Measurements from ENCODE around the gene PID1. TPM values are rescaled to one million over a fixed set of nuclear protein-coding genes. Genes with fewer than 3 reads are reported as not detected.
A peak's percentile ranks its signal among the peaks of the same experiment; 100 is the strongest.

The PID1 gene
- total RNA-seq, 1 donor from 2014 or later, result 5.3 TPM

DNA sequence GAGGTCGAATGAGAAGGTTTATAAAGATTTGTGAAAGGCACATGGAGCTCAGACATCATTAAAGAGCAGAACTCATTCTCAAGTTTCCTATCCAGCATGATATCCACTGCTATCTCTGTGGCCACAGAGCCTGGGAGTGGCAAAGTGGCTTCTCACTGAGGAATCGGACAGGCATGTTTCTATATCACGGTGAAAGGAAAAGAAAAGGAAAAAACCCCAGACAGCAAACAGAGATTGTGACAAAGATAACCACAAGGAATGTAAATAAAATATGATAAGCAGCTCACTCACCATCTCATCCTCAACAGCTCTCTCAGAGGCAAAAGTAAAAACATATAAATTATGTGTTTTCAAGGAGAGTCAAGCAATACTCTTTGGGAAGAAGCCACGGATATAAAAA lies 2.5 kb downstream of the PID1 start:
- peaks cover 10% of the 10 kb centered on the region for H3K9me3 Mint-ChIP-seq (ENCODE audit: unreplicated experiment)
- peak overlapping the region; percentile 6 for H3K4me3 Mint-ChIP-seq (ENCODE audit: unreplicated experiment)
- no peak for DNase-seq
- H3K27me3 Mint-ChIP-seq (ENCODE audit: unreplicated experiment), result peaks cover 2% of the 10 kb centered on the region
- H3K4me1 Mint-ChIP-seq (ENCODE audit: low read depth, unreplicated experiment), result peaks cover 1% of the 10 kb centered on the region
- H3K36me3 Mint-ChIP-seq (ENCODE audit: unreplicated experiment), result no peaks in the 10 kb centered on the region
- H3K27ac Mint-ChIP-seq (ENCODE audit: unreplicated experiment), result no peak overlapping the region
- TF ChIP-seq, protein P1, sequence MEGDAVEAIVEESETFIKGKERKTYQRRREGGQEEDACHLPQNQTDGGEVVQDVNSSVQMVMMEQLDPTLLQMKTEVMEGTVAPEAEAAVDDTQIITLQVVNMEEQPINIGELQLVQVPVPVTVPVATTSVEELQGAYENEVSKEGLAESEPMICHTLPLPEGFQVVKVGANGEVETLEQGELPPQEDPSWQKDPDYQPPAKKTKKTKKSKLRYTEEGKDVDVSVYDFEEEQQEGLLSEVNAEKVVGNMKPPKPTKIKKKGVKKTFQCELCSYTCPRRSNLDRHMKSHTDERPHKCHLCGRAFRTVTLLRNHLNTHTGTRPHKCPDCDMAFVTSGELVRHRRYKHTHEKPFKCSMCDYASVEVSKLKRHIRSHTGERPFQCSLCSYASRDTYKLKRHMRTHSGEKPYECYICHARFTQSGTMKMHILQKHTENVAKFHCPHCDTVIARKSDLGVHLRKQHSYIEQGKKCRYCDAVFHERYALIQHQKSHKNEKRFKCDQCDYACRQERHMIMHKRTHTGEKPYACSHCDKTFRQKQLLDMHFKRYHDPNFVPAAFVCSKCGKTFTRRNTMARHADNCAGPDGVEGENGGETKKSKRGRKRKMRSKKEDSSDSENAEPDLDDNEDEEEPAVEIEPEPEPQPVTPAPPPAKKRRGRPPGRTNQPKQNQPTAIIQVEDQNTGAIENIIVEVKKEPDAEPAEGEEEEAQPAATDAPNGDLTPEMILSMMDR (IDR thresholded peaks at IDR 0.05; ENCODE audit: partially characterized antibody, unreplicated experiment), result no peak

DNA sequence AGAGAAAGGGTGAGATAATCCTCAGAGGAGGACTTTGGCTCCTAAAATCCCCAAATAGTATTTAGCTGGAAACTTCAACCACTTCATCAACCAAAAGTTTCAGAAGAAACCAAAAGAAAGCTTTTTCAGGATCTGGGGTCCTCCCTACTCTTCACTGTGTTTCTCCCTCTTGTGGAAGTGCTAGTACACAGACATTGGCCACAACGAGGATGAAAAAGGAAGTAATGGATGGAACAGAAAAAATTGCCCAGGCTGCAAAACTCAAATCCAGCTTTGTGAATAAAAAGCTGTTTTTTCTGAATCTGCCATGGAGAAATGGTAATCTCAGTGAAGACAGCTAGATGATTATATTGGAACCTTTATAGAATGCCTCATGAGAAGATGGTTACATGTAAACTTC lies 4.0 kb downstream of the PID1 start:
- peaks cover 9% of the 10 kb centered on the region for H3K9me3 Mint-ChIP-seq (ENCODE audit: unreplicated experiment)
- DNase-seq, result no peak

DNA sequence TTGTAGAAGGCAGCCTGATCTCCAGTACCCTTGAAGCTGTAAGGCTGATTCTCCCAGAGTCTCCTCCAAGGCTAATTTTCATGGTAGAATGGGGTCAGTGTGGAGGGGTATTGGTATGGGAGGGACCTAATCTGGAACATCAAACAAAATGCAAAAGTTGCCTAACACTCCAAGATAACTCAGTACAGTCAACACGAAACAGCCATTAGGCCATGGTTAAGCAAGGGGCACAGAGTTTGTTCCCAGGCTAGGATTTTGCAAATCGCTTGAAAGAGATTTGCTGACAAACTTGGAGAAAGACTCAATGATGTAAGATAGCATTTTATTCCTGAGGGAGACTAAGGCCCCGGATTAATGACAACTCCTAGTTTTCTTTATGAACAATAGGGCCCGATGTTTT lies 5.4 kb downstream of the PID1 start:
- DNase-seq, result no peak
- peaks cover 2% of the 10 kb centered on the region for H3K27me3 Mint-ChIP-seq (ENCODE audit: unreplicated experiment)
- peaks cover 10% of the 10 kb centered on the region for H3K36me3 Mint-ChIP-seq (ENCODE audit: unreplicated experiment)
- peaks cover 4% of the 10 kb centered on the region for H3K9me3 Mint-ChIP-seq (ENCODE audit: unreplicated experiment)
- H3K4me1 Mint-ChIP-seq (ENCODE audit: low read depth, unreplicated experiment), result no peaks in the 10 kb centered on the region
- no peak overlapping the region for H3K4me3 Mint-ChIP-seq (ENCODE audit: unreplicated experiment)
- TF ChIP-seq, protein P1 (IDR thresholded peaks at IDR 0.05; ENCODE audit: partially characterized antibody, unreplicated experiment), result no peak
- no peak overlapping the region for H3K27ac Mint-ChIP-seq (ENCODE audit: unreplicated experiment)

More for the DNA sequence above, 4.0 kb downstream of the PID1 start:
- Mint-ChIP-seq H3K27ac (ENCODE audit: unreplicated experiment) (no peak overlapping the region), H3K4me1 (ENCODE audit: low read depth, unreplicated experiment) (no peaks in the 10 kb centered on the region), H3K27me3 (ENCODE audit: unreplicated experiment) (peaks cover 2% of the 10 kb centered on the region), H3K36me3 (ENCODE audit: unreplicated experiment) (no peaks in the 10 kb centered on the region), H3K4me3 (ENCODE audit: unreplicated experiment) (no peak overlapping the region)
- TF ChIP-seq, protein P1 (IDR thresholded peaks at IDR 0.05; ENCODE audit: partially characterized antibody, unreplicated experiment), result no peak

GRCh38 chr2:229261599-229261998 lies 9.5 kb downstream of the PID1 start:
- no peaks in the 10 kb centered on the region for H3K27me3 Mint-ChIP-seq (ENCODE audit: unreplicated experiment)
- no peak for DNase-seq
- no peaks in the 10 kb centered on the region for H3K9me3 Mint-ChIP-seq (ENCODE audit: unreplicated experiment)
- no peak overlapping the region for H3K4me3 Mint-ChIP-seq (ENCODE audit: unreplicated experiment)
- peaks cover 13% of the 10 kb centered on the region for H3K36me3 Mint-ChIP-seq (ENCODE audit: unreplicated experiment)
- TF ChIP-seq, protein P1 (IDR thresholded peaks at IDR 0.05; ENCODE audit: partially characterized antibody, unreplicated experiment), result no peak
- peaks cover 6% of the 10 kb centered on the region for H3K4me1 Mint-ChIP-seq (ENCODE audit: low read depth, unreplicated experiment)
- H3K27ac Mint-ChIP-seq (ENCODE audit: unreplicated experiment), result no peak overlapping the region

- no peaks in the 10 kb centered on the region for H3K9me3 Mint-ChIP-seq (ENCODE audit: unreplicated experiment)
- TF ChIP-seq, protein P1 (IDR thresholded peaks at IDR 0.05; ENCODE audit: partially characterized antibody, unreplicated experiment), result no peak
- peaks cover 6% of the 10 kb centered on the region for H3K4me1 Mint-ChIP-seq (ENCODE audit: low read depth, unreplicated experiment)
- H3K4me3 Mint-ChIP-seq (ENCODE audit: unreplicated experiment), result no peak overlapping the region
- H3K36me3 Mint-ChIP-seq (ENCODE audit: unreplicated experiment), result peaks cover 13% of the 10 kb centered on the region
- H3K27me3 Mint-ChIP-seq (ENCODE audit: unreplicated experiment), result no peaks in the 10 kb centered on the region
- H3K27ac Mint-ChIP-seq (ENCODE audit: unreplicated experiment), result no peak overlapping the region
- no peak for DNase-seq
Measured at GRCh38 chr2:229261076-229261475, 10.0 kb downstream of the PID1 start.
